Measurements from ENCODE around the gene RTL1. TPM values are rescaled to one million over a fixed set of nuclear protein-coding genes. Genes with fewer than 3 reads are reported as not detected.

RTL1 gene
- total RNA-seq, 1 donor from 2014 or later = not detected

DNA sequence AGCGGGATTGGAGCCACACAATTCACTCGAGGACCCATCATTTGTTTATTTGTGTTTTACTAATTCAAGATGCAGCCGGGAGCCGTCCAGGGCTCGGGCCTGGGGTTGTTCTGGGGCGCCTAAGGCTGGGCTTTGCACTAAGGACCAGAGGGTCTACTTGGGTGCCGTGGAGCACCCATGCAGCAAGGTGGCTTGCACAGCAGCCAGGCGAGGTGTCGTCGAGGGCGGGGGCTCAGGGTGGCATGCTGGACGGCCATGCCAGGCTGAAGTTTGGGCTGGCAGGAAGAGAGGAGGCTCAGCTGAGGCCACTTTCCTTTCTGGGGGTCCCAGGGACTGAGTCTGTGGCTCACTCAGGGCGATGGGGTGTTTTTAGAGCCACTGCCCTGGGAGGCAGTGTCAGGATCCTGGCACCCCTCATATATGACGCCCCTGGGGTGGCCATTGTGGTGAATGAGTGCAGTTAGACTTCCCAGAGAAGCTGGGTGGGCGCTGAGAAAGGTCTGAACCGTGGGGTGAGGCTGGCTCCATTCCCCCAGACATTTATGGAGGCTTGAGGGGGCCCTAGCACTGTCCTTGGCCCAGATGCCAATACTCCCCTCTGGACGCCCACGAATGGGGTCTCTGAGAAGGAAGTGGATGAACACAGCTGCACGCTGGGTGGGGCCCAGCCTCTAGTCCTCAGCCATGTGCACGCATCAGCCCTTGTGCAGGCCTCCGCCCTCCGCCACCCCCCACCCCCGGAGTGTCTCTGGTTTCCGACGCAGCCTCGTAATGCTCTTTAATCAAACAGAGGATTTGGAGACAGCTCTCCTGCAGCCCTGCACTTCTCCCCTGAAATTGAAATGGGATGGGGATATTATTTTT lies 66.3 kb downstream of the RTL1 start:
- no peak for FAIRE-seq

DNA sequence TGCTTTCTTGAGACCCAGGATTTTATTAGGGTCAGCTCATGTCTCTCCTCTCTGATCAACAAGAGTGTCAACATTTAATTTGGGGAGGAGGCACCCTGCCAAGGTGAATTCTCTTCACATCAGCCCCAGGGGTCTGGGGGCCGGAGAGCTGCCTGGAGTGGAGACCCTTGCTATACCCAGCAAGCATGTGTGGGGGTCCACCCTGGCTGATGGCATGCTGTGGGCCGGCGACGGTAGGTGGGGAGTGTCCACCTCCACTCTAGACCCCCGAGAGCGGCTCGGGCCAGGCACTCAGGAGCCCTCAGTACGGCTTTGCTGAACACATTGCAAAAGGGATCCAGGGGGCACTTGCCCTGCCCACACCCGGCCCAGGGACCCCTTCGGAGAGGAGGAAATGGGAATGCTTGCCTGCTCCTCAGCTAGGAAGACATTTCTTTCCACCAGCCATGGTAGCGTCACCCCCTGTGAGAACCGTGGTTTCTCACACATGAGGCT lies 67.2 kb downstream of the RTL1 start:
- no peak for DNase-seq (ENCODE audit: low spot score in 2 of 2)
- FAIRE-seq = no peak

More for the DNA sequence above, 66.3 kb downstream of the RTL1 start:
- DNase-seq (ENCODE audit: low spot score in 2 of 2) = no peak

DNA sequence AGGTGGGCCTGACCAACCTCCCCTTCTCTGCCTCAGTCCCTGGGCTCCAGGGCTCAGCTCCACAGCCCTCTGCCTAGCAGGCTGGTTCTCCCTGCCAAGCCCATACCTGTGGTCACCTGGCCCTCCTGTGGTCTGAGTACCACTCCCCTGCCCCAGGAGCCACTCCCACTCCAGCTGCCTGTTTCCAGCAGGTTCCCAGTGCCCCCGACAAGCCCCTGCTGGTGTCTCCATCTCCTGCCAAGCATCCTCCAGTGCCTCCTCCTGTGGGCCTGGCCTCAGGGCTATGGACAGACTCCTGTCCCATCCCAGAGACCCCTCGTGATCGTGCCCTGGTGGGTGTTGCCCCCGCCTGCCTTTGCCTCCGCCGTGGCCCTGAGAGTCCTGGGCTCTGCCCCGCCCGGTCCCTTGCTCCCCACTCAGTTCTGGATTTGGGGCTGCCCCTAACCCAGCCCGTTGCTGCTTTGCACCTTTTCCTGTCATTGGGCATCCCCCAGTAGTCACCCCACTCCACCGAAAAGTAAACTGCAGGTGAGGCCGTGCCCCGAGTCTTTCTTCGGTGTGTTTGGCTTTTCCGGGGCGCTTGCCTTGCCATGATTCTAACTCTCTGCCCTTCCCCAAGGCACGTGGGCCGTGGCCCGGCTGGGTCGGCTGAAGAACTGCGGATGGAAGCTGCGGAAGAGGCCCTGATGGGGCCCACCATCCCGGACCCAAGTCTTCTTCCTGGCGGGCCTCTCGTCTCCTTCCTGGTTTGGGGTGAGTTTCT lies 67.8 kb downstream of the RTL1 start:
- FAIRE-seq (no peak), DNase-seq (ENCODE audit: low spot score in 2 of 2) (no peak)

DNA sequence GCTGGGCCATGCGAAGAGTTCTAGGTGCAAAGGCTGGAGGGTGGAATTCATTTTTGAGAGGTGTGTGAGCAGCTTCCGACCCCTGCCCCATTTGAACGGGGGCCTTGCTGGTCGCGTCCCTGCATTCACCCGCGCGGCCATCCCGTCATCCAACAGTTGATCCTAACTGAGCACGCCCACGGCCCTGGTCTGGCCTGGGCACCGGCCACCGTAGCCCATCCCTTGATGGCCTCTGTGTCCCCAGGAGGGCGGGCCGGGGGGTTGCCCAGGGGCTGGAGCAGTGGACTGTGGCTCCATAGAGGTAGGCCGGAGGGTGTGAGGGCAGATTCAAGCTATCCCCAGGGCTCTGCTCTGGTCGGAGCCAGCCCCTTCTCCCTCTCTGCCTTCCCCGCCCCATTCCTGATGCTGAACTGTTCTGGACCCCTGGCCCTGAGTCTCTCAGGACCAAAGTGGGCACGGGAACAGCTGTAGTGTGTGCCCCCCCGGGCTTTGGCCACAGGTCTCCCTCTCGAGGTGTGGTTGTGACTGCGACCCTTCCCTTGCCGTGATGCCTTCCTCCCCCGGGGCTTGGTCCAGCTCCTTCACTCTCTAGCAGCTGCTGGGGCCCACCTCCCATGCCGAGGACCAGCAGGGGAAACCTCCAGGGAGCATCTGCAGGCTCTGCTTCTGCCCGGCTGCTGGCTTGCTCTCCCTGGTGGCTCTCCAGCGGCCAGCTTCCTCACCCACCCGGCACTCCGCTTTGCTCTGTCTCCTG lies 68.6 kb downstream of the RTL1 start:
- DNase-seq (ENCODE audit: low spot score in 2 of 2) (no peak), FAIRE-seq (no peak)

DNA sequence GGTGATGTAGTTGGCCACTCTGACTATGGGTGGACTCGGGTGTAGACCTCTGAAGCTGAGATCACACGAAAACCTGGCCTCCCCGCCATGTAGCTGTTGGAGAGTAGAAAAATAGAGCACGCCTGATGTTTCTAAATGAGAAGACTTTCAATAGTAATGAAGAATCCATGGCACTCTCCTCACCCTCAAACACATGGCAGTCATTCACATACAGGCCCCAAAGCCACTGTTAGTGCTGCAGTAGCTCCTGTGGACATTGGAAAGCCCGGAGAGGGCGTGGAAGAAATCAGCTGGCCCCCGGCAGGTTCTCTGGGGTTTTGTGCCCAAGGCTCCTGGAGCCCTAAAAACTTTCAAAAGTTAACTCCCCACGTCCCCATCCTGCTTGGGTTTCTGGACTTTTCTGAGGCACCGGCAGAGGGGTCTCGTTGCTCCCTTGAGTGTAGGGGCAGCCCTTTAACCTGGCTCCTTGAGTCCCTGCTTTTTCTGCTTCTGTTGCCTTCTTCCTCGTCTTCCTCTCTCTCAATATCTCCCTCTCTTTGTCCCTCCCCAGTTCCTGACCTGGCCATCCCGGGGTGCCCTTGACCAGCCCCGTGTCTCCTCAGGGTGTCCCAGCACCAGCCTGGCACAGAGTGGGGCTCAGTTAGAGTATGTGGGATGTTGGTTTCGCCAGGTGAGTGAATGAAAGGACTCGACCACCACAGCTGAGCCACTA lies 69.3 kb downstream of the RTL1 start:
- DNase-seq (ENCODE audit: low spot score in 2 of 2) = no peak
- FAIRE-seq = no peak

DNA sequence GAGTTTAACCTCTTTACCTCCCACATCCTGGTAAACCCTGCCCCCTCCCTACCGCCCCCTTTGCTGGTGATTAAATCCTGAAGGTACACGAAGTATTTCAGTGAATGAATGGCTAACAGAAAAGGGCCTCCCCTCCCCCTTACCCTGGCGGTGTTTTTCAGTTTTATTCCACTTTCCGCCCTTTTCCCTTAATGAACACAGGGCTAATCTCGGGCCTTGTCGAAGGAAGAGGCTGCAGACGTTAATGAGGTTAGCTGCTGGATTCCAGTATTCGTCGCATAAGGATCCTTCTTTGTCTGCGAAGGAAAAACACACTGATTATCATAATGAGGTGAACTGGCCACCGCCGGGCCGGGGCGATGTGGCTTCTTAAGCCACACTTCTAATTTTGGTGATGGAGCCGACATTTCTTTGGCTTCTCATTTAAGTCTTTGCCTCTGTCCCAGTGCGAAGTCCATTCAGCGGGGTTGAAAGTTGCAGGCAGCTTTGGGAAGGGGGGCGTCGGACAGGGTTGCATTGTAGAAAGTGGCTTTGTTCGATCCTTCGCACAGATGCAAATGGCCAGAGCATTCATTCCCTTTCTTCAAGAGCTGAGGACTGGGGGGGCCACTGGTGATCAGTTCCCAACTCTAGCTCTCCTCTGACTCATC lies 71.1 kb downstream of the RTL1 start:
- FAIRE-seq = no peak

DNA sequence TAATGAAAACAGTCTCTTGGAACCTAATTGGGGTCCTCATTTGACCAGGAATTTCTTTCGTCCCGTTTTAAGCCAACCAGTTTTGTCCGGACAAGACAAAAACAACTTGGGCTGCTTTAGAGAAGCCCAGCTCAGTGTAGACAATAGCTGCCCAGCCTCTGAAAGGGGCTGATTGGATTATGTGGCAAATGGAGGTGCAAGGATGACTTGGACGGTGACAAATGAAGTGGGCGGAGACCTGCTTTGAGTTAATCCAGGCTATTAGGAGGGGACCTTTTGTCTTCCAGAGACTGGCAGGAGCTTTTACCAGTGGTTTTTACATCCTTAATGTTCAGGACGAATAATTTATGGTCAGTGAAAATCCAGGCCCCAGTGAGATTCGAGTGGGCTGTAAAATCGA lies 72.8 kb downstream of the RTL1 start:
- FAIRE-seq (no peak), DNase-seq (ENCODE audit: low spot score in 2 of 2) (no peak)

More for the DNA sequence above, 71.1 kb downstream of the RTL1 start:
- DNase-seq (ENCODE audit: low spot score in 2 of 2) = no peak

Small RNAs within 50 kb of the gene (small RNA-seq; reads per million reads assigned to genes)
- not detected for gene MIR127
- not detected for gene MIR136
- 1.3 reads per million, percentile 72 among the genes with 10 or more reads in this experiment for gene MIR337
- 18.0 reads per million, percentile 97 among the genes with 10 or more reads in this experiment for gene MIR370
- not detected for gene MIR431
- not detected for gene MIR432
- gene MIR433 = not detected
- 3.9 reads per million, percentile 90 among the genes with 10 or more reads in this experiment for gene MIR493
- gene RF02145 = not detected
- 5.8 reads per million, percentile 93 among the genes with 10 or more reads in this experiment for gene SNORD112
- gene SNORD113-1 = not detected
- not detected for gene SNORD113-2
- gene SNORD113-3 = 38.9 reads per million, percentile 97 among the genes with 10 or more reads in this experiment
- 27.9 reads per million, percentile 97 among the genes with 10 or more reads in this experiment for gene SNORD113-4
- gene SNORD113-5 = 570 reads per million, percentile 99 among the genes with 10 or more reads in this experiment
- 330 reads per million, percentile 99 among the genes with 10 or more reads in this experiment for gene SNORD113-6
- 690 reads per million, percentile 99 among the genes with 10 or more reads in this experiment for gene SNORD113-7
- 1,788 reads per million, percentile 99 among the genes with 10 or more reads in this experiment for gene SNORD113-8
- 290 reads per million, percentile 99 among the genes with 10 or more reads in this experiment for gene SNORD113-9
- 1,502 reads per million, percentile 99 among the genes with 10 or more reads in this experiment for gene SNORD114-1
- not detected for gene SNORD114-2
- 800 reads per million, percentile 99 among the genes with 10 or more reads in this experiment for gene SNORD114-3

Other genes starting within 250 kb of the RTL1 start
- not detected for gene DLK1, start 176.8 kb downstream of the RTL1 start, total RNA-seq
- gene MEG3, start 77.6 kb downstream of the RTL1 start, total RNA-seq = 95.4 TPM